ENCODE results near the gene NUMBL. TPM values are rescaled to one million over a fixed set of nuclear protein-coding genes. Genes with fewer than 3 reads are reported as not detected.
"Not testable (repeated sequence)": the region's sequence is repeated elsewhere in the genome, so short reads cannot be mapped to it uniquely, and the experiment has no call there.

The NUMBL gene
- total and polyA plus RNA-seq, 2 of the 13 experiments (the other 11 are each of a cell fraction or from before 2014, with no cell fraction given) = 0.49 to 2.3 TPM

- CTCF ChIA-PET (ENCODE audit: low intra/inter-chr PET ratio, low total read pairs); H3K27ac ChIP-seq (ENCODE audit: extremely low read length, insufficient read depth, low read length); H3K79me2 ChIP-seq (ENCODE audit: insufficient read depth, low read length); H2AFZ ChIP-seq (ENCODE audit: low read length); H3K4me2 ChIP-seq (ENCODE audit: low read depth, low read length); ATAC-seq; H3K9ac ChIP-seq (ENCODE audit: insufficient read depth, low read depth, low read length); BruUV-seq (replicated peaks); H3K4me3 ChIP-seq (replicated peaks in 1 of 3; ENCODE audit: insufficient read depth in 1 of 3, low read depth in 2 of 3, low read length in 3 of 3); H3K36me3 ChIP-seq (replicated peaks in 1 of 2; ENCODE audit: control insufficient read depth in 1 of 2, insufficient read depth in 2 of 2, low read length in 2 of 2); FAIRE-seq; H3K9me3 ChIP-seq (ENCODE audit: low read length); POLR2A ChIA-PET; intact Hi-C loops (cut with micrococcal nuclease; ENCODE audit: unreplicated experiment); H4K20me1 ChIP-seq (ENCODE audit: insufficient read depth, low read length); DNase-seq (ENCODE audit: low spot score); TF ChIP-seq USF2 (CRISPR knock-in tag; IDR thresholded peaks at IDR 0.05; ENCODE audit: borderline replicate concordance): not testable (repeated sequence)
- WGBS (ENCODE audit: low lambda C conversion rate) = 56% methylated on average over 9 of the region's 9 CpGs
- TF ChIP-seq NFYB (CRISPR knock-in tag; IDR thresholded peaks at IDR 0.05) = peak; percentile 70
- peak; percentile 55 for TF ChIP-seq USF2 (IDR thresholded peaks at IDR 0.05; ENCODE audit: low read depth, low read length)
- TF ChIP-seq NFYC (CRISPR knock-in tag; IDR thresholded peaks at IDR 0.05) = peak; percentile 57
- in situ Hi-C loops (cut with HindIII; ENCODE audit: extremely low pct_ligation_motif_present, low pct_unique_long_range_greater_than_20kb) = loop anchor here (25.0 kb wide), 1 partner anchor 487 kb away; no protein-coding TSS in a partner anchor
- H3K27me3 ChIP-seq (ENCODE audit: control insufficient read depth in 1 of 2, insufficient read depth in 2 of 2, low read length in 2 of 2) = peaks cover 0 to 14% of the 10 kb centered on the region in 2 experiments; a peak in 2 of 5 replicates
- peaks cover 15% of the 10 kb centered on the region; the same call in 1 of the 2 replicates for H3K4me1 ChIP-seq (ENCODE audit: insufficient read depth, low read length)
These were observed 40.4 kb downstream of the NUMBL start for GRCh38 chr19:40649903-40650675.

- peaks cover 0 to 26% of the 10 kb centered on the region in 2 experiments; a peak in 2 of 5 replicates for H3K27me3 ChIP-seq (ENCODE audit: control insufficient read depth in 1 of 2, insufficient read depth in 2 of 2, low read length in 2 of 2)
- 41% methylated on average over 5 of the region's 5 CpGs for WGBS (ENCODE audit: low lambda C conversion rate)
- no peaks in the 10 kb centered on the region for H3K79me2 ChIP-seq (ENCODE audit: insufficient read depth, low read length)
- no peak overlapping the region for H3K9ac ChIP-seq (ENCODE audit: insufficient read depth, low read depth, low read length)
- no peak for ATAC-seq
- FAIRE-seq = no peak
- peaks cover 15% of the 10 kb centered on the region; the same call in 1 of the 2 replicates for H3K4me1 ChIP-seq (ENCODE audit: insufficient read depth, low read length)
- intact Hi-C loops (cut with micrococcal nuclease; ENCODE audit: unreplicated experiment) = no loop called here
- H3K36me3 ChIP-seq (replicated peaks in 1 of 2; ENCODE audit: control insufficient read depth in 1 of 2, insufficient read depth in 2 of 2, low read length in 2 of 2) = no peaks in the 10 kb centered on the region
- no peak overlapping the region for H3K27ac ChIP-seq (ENCODE audit: extremely low read length, insufficient read depth, low read length)
- DNase-seq (ENCODE audit: low spot score) = no peak
- ChIA-PET POLR2A (no interaction called here), CTCF (ENCODE audit: low intra/inter-chr PET ratio, low total read pairs) (no interaction called here)
- BruUV-seq (replicated peaks) = no TSS peak
- in situ Hi-C loops (cut with HindIII; ENCODE audit: extremely low pct_ligation_motif_present, low pct_unique_long_range_greater_than_20kb) = no loop called here
- H3K4me3 ChIP-seq (replicated peaks in 1 of 3; ENCODE audit: insufficient read depth in 1 of 3, low read depth in 2 of 3, low read length in 3 of 3) = no peak overlapping the region
- no peaks in the 10 kb centered on the region for H3K9me3 ChIP-seq (ENCODE audit: low read length)
- H3K4me2 ChIP-seq (ENCODE audit: low read depth, low read length) = 0 out of 2 replicates have a peak overlapping the region, but pooled peaks have one; percentile 20
- no peak overlapping the region for H2AFZ ChIP-seq (ENCODE audit: low read length)
- no peaks in the 10 kb centered on the region for H4K20me1 ChIP-seq (ENCODE audit: insufficient read depth, low read length)
- TF ChIP-seq PBX3 (CRISPR knock-in tag; IDR thresholded peaks at IDR 0.05; ENCODE audit: borderline replicate concordance) = no peak
- no peak for TF ChIP-seq DDIT3 (CRISPR knock-in tag; IDR thresholded peaks at IDR 0.05)
- TF ChIP-seq ZNF724P (CRISPR knock-in tag; IDR thresholded peaks at IDR 0.05; ENCODE audit: borderline replicate concordance) = no peak
- no peak for TF ChIP-seq NFYB (CRISPR knock-in tag; IDR thresholded peaks at IDR 0.05)
- TF ChIP-seq ATRX (CRISPR knock-in tag; IDR thresholded peaks at IDR 0.05; ENCODE audit: borderline replicate concordance) = no peak
- no peak for TF ChIP-seq KLF6 (CRISPR knock-in tag; IDR thresholded peaks at IDR 0.05)
- no peak for TF ChIP-seq SNAPC2 (CRISPR knock-in tag; IDR thresholded peaks at IDR 0.05)
- TF ChIP-seq ZBTB20 (CRISPR knock-in tag; IDR thresholded peaks at IDR 0.05; ENCODE audit: borderline replicate concordance, low read depth) = no peak
These were observed 43.7 kb downstream of the NUMBL start for GRCh38 chr19:40646743-40647254.

Measured in HepG2 (cell line).